Measurements from ENCODE around the gene EZH2.

EZH2 gene

DNA sequence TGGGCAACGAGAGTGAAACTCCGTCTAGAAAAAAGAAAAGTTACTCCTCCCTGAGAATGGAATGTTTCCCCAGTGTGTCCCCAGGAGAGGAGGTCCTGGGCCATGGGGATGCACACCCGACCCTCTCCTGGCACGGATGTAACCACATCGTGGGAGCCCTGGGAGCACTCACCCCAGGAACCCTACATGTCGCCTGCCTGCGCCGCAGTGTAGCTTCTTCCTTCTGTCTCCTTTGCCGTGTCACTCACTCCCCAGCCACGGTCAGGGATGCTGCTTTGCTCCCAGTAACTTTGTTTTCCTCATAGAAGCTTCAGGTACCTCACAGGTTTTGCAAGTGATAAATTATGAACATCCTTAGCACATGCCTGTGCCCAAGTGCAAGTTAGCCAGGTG is 82.0 kb downstream of the EZH2 start:
- Histone ChIP-seq H3K4me3 (ENCODE audit: low read length in 2 of 2) (no peak overlapping the region), H3K36me3 (ENCODE audit: control insufficient read depth in 2 of 2, insufficient read depth in 2 of 2, low read length in 2 of 2) (peaks cover 45 to 55% of the 10 kb centered on the region in 2 donors), H3K9me3 (ENCODE audit: control insufficient read depth in 2 of 2, low read length in 2 of 2) (no peaks in the 10 kb centered on the region), H3K9ac (ENCODE audit: low read depth in 1 of 2, low read length in 2 of 2) (no peak overlapping the region), H3K4me1 (ENCODE audit: control insufficient read depth in 2 of 2, insufficient read depth in 2 of 2, low read length in 2 of 2) (no peaks in the 10 kb centered on the region), H3K27me3 (ENCODE audit: control insufficient read depth in 2 of 2, insufficient read depth in 2 of 2, low read length in 2 of 2) (no peaks in the 10 kb centered on the region), H3K27ac (ENCODE audit: low read depth in 2 of 2, low read length in 2 of 2) (no peak overlapping the region)

DNA sequence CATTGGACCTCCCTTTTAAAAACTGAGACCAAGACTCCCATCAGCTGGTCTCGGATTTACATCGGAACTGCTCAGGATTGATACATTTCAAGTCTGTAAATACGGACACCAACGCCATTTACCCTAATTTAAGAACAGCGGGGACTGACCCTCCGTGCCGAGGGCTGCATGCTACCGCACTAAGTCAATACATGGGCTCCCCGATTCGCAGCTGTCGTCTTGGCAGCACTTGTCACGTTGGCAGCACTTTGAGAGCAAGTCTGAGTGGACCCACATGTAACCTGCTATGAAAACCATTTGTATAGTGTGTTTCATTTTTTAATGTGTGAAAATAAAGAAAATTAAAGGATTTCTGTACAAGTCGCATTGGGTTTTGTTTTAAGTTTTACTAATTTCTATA is 83.4 kb downstream of the EZH2 start:
- Histone ChIP-seq H3K27ac (ENCODE audit: low read depth in 2 of 2, low read length in 2 of 2) (no peak overlapping the region), H3K36me3 (ENCODE audit: control insufficient read depth in 2 of 2, insufficient read depth in 2 of 2, low read length in 2 of 2) (peaks cover 43 to 56% of the 10 kb centered on the region in 2 donors), H3K9me3 (ENCODE audit: control insufficient read depth in 2 of 2, low read length in 2 of 2) (no peaks in the 10 kb centered on the region), H3K27me3 (ENCODE audit: control insufficient read depth in 2 of 2, insufficient read depth in 2 of 2, low read length in 2 of 2) (no peaks in the 10 kb centered on the region), H3K4me1 (ENCODE audit: control insufficient read depth in 2 of 2, insufficient read depth in 2 of 2, low read length in 2 of 2) (no peaks in the 10 kb centered on the region), H3K4me3 (ENCODE audit: low read length in 2 of 2) (no peak overlapping the region), H3K9ac (ENCODE audit: low read depth in 1 of 2, low read length in 2 of 2) (no peak overlapping the region)

DNA sequence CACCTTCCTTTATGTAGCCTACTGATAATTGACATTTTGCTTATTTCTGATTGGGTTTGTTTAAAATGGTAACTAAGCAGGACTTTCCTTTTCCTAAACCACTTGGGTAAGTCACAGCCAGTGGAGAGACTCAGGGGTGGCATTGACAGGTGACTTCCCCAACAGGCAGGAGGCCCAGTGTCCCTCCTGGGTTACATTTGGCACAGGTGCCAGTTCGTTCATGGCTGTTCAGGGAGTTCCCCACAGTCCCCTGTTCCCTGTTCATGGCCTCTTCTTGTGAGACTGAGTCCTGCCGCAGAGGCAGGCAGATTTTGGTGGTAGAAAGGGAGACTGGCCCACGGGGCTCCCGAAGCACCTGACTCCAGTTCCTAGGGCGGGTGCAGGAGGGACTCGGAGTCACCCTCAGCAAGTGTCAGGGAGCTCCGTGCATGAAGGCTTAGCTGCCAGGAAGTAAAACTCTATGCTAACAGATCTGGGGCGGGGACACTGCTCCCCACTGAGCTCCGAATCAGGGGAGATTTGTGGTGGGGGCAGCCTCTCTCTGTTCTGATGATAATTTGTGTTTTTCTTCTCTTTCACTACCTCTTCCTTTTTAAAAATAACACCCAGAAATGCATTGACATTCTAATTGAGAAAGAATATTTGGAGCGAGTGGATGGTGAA is 84.1 kb downstream of the EZH2 start:
- Histone ChIP-seq H3K9me3 (ENCODE audit: control insufficient read depth in 2 of 2, low read length in 2 of 2) (no peaks in the 10 kb centered on the region), H3K27me3 (ENCODE audit: control insufficient read depth in 2 of 2, insufficient read depth in 2 of 2, low read length in 2 of 2) (no peaks in the 10 kb centered on the region), H3K4me3 (ENCODE audit: low read length in 2 of 2) (no peak overlapping the region), H3K9ac (ENCODE audit: low read depth in 1 of 2, low read length in 2 of 2) (no peak overlapping the region), H3K36me3 (ENCODE audit: control insufficient read depth in 2 of 2, insufficient read depth in 2 of 2, low read length in 2 of 2) (peaks cover 43 to 59% of the 10 kb centered on the region in 2 donors), H3K27ac (ENCODE audit: low read depth in 2 of 2, low read length in 2 of 2) (no peak overlapping the region), H3K4me1 (ENCODE audit: control insufficient read depth in 2 of 2, insufficient read depth in 2 of 2, low read length in 2 of 2) (no peaks in the 10 kb centered on the region)

DNA sequence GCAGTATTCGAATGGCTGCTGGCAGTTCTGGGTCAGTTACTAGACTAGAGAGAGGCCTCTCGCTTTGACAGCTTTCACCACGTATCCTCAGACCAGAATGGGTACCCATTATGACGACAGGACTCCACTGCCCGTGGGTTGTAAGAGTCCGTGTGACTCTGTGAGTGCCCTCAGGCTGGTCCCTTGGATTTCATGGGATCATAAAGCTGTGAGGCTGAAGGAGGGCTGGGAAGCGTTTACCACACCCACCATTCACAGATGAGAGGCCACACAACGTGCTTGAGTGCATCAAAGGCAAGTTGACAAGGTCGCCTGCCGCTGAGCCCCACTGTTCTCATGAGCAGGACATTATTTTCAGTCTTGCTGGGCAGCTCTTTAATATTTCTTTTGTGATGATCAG is 87.2 kb downstream of the EZH2 start:
- Histone ChIP-seq H3K4me1 (ENCODE audit: control insufficient read depth in 2 of 2, insufficient read depth in 2 of 2, low read length in 2 of 2) (no peaks in the 10 kb centered on the region), H3K4me3 (ENCODE audit: low read length in 2 of 2) (no peak overlapping the region), H3K9ac (ENCODE audit: low read depth in 1 of 2, low read length in 2 of 2) (no peak overlapping the region), H3K27me3 (ENCODE audit: control insufficient read depth in 2 of 2, insufficient read depth in 2 of 2, low read length in 2 of 2) (no peaks in the 10 kb centered on the region), H3K27ac (ENCODE audit: low read depth in 2 of 2, low read length in 2 of 2) (no peak overlapping the region), H3K9me3 (ENCODE audit: control insufficient read depth in 2 of 2, low read length in 2 of 2) (no peaks in the 10 kb centered on the region), H3K36me3 (ENCODE audit: control insufficient read depth in 2 of 2, insufficient read depth in 2 of 2, low read length in 2 of 2) (peaks cover 61 to 65% of the 10 kb centered on the region in 2 donors)

DNA sequence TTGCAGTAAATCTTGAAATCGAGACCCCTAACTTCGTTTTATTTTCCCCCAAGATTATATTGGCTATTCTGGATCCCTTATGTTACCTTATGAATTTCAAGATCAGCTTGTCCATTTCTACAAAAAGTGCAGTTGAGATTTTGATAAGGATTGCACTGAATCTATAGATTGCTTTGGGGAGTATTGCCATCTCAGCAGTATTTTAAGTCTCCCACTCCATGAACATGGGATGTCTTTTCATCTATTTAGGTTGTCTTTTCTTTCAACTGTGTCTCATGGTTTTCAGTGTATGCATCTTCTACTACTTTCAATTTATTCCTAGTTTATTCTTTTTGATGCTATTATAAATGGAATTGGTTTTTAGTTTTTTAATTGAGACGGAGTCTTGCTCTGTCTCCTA is 89.6 kb downstream of the EZH2 start:
- Histone ChIP-seq H3K9ac (ENCODE audit: low read depth in 1 of 2, low read length in 2 of 2) (no peak overlapping the region), H3K36me3 (ENCODE audit: control insufficient read depth in 2 of 2, insufficient read depth in 2 of 2, low read length in 2 of 2) (peaks cover 55 to 66% of the 10 kb centered on the region in 2 donors), H3K27me3 (ENCODE audit: control insufficient read depth in 2 of 2, insufficient read depth in 2 of 2, low read length in 2 of 2) (no peaks in the 10 kb centered on the region), H3K4me1 (ENCODE audit: control insufficient read depth in 2 of 2, insufficient read depth in 2 of 2, low read length in 2 of 2) (no peaks in the 10 kb centered on the region), H3K4me3 (ENCODE audit: low read length in 2 of 2) (no peak overlapping the region), H3K9me3 (ENCODE audit: control insufficient read depth in 2 of 2, low read length in 2 of 2) (no peaks in the 10 kb centered on the region), H3K27ac (ENCODE audit: low read depth in 2 of 2, low read length in 2 of 2) (no peak overlapping the region)

DNA sequence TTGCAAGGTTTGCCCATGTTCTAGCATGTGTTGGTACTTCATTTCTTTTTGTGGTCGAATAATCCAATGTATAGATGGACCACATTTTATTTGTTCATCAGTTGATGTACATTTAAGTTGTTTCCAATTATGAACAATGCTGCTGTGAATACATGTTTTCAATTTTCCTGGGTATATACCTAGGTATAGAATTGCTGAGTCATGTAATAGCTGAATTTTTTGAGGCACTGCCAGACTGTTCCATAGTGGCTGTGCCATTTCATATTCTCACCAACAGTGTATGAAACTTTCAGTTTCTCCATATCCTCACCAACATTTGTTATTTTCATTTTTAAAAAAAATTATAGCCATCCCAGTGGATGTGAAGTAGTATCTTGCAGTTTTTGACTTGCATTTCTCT is 90.5 kb downstream of the EZH2 start:
- Histone ChIP-seq H3K9me3 (ENCODE audit: control insufficient read depth in 2 of 2, low read length in 2 of 2) (no peaks in the 10 kb centered on the region), H3K27me3 (ENCODE audit: control insufficient read depth in 2 of 2, insufficient read depth in 2 of 2, low read length in 2 of 2) (no peaks in the 10 kb centered on the region), H3K4me3 (ENCODE audit: low read length in 2 of 2) (no peak overlapping the region), H3K9ac (ENCODE audit: low read depth in 1 of 2, low read length in 2 of 2) (no peak overlapping the region), H3K4me1 (ENCODE audit: control insufficient read depth in 2 of 2, insufficient read depth in 2 of 2, low read length in 2 of 2) (no peaks in the 10 kb centered on the region), H3K27ac (ENCODE audit: low read depth in 2 of 2, low read length in 2 of 2) (no peak overlapping the region), H3K36me3 (ENCODE audit: control insufficient read depth in 2 of 2, insufficient read depth in 2 of 2, low read length in 2 of 2) (peaks cover 53 to 65% of the 10 kb centered on the region in 2 donors)

DNA sequence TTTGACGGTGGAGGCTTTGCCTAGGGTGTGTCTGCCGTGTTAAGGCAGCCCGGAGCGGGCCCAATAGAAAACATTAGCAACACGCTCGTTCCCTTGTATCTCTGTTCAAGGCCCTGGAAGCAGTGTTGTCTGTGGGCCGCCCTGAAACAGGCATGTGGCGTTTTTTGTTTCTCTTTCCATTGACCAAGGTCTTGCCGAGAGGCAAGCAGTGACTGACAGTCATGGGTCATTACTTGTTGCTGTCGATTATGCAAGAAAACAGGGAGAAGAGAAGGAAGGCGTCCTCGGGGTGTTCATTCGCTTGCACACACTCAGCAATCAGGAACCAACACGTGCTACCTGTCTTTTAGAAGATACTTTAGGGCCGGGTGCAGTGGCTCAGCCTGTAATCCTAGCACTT is 92.5 kb downstream of the EZH2 start:
- Histone ChIP-seq H3K36me3 (ENCODE audit: control insufficient read depth in 2 of 2, insufficient read depth in 2 of 2, low read length in 2 of 2) (peaks cover 56 to 66% of the 10 kb centered on the region in 2 donors), H3K27me3 (ENCODE audit: control insufficient read depth in 2 of 2, insufficient read depth in 2 of 2, low read length in 2 of 2) (no peaks in the 10 kb centered on the region), H3K27ac (ENCODE audit: low read depth in 2 of 2, low read length in 2 of 2) (no peak overlapping the region), H3K4me1 (ENCODE audit: control insufficient read depth in 2 of 2, insufficient read depth in 2 of 2, low read length in 2 of 2) (no peaks in the 10 kb centered on the region), H3K4me3 (ENCODE audit: low read length in 2 of 2) (no peak overlapping the region), H3K9me3 (ENCODE audit: control insufficient read depth in 2 of 2, low read length in 2 of 2) (no peaks in the 10 kb centered on the region), H3K9ac (ENCODE audit: low read depth in 1 of 2, low read length in 2 of 2) (no peak overlapping the region)

DNA sequence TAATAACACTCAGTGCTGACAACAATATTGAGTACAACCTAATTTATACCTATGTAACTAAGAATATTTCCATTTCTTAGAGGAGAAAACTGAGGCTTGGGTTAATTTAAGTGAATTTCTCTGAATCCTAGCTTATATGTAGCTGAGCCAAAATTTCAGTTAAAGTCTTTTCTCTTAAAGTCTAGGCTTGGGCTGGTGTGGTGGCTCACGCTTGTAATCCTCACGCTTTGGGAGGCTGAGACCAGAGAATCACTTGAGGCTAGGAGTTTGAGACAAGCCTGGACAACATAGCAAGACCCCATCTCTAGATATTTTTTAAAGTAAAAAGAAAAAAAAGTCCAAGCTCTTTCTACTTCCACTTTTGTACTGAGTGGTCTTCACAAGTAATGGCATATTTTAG is 93.2 kb downstream of the EZH2 start:
- H3K4me3 ChIP-seq (ENCODE audit: low read length in 2 of 2), result no peak overlapping the region
- H3K27me3 ChIP-seq (ENCODE audit: control insufficient read depth in 2 of 2, insufficient read depth in 2 of 2, low read length in 2 of 2), result no peaks in the 10 kb centered on the region
- H3K27ac ChIP-seq (ENCODE audit: low read depth in 2 of 2, low read length in 2 of 2), result no peak overlapping the region
- H3K9me3 ChIP-seq (ENCODE audit: control insufficient read depth in 2 of 2, low read length in 2 of 2), result no peaks in the 10 kb centered on the region
- peaks cover 61 to 65% of the 10 kb centered on the region in 2 donors for H3K36me3 ChIP-seq (ENCODE audit: control insufficient read depth in 2 of 2, insufficient read depth in 2 of 2, low read length in 2 of 2)
- no peak overlapping the region for H3K9ac ChIP-seq (ENCODE audit: low read depth in 1 of 2, low read length in 2 of 2)
- H3K4me1 ChIP-seq (ENCODE audit: control insufficient read depth in 2 of 2, insufficient read depth in 2 of 2, low read length in 2 of 2), result no peaks in the 10 kb centered on the region

DNA sequence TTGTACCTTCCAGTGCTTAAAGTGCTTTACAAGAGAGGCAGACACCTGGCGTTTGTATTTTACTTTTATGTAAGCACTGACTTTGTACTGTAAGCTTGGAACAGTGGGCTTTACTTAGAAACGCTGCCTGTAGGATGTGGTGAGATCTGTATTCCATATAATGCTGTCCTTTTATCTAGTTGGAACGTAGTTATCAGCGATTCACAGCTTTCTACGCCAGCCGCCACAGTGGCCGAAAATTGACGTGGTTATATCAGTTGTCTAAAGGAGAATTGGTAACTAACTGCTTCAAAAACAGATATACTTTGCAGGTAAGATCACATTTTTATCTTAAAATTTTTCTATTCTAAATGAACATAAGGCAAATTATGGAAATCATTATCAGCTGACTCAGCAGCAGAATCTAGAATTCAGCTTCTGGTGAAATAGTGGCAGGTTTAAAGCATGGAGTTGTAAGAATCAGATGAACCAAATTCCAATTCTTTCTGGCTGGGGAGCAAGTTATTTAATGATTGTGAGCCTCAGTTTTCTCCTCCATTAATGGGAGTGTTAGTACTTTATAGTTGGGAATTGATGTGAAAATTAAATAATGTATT is 93.9 kb downstream of the EZH2 start:
- Histone ChIP-seq H3K4me1 (ENCODE audit: control insufficient read depth in 2 of 2, insufficient read depth in 2 of 2, low read length in 2 of 2) (no peaks in the 10 kb centered on the region), H3K36me3 (ENCODE audit: control insufficient read depth in 2 of 2, insufficient read depth in 2 of 2, low read length in 2 of 2) (peaks cover 61 to 64% of the 10 kb centered on the region in 2 donors), H3K9me3 (ENCODE audit: control insufficient read depth in 2 of 2, low read length in 2 of 2) (no peaks in the 10 kb centered on the region), H3K27ac (ENCODE audit: low read depth in 2 of 2, low read length in 2 of 2) (no peak overlapping the region), H3K4me3 (ENCODE audit: low read length in 2 of 2) (no peak overlapping the region), H3K9ac (ENCODE audit: low read depth in 1 of 2, low read length in 2 of 2) (no peak overlapping the region), H3K27me3 (ENCODE audit: control insufficient read depth in 2 of 2, insufficient read depth in 2 of 2, low read length in 2 of 2) (no peaks in the 10 kb centered on the region)

DNA sequence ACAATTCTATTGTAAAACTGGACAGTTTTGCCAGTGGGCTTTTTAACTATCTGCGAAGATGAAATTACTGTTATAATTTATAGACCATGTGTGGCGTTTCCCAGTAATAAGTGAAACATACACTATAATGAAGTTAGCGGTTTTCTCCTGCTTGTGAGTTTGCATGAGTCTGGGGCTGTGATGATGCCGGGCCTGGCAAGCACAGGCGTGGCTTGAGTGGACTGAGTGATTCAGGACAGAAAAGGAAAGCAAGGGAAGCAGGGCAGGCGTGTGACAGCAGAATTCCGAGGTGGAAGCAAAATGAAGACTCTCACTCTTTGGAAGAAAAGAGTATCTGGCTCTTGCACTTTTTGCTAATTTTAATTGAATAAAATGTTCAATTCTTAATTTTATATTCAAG is 94.9 kb downstream of the EZH2 start:
- H3K9me3 ChIP-seq (ENCODE audit: control insufficient read depth in 2 of 2, low read length in 2 of 2), result no peaks in the 10 kb centered on the region
- peaks cover 58 to 64% of the 10 kb centered on the region in 2 donors for H3K36me3 ChIP-seq (ENCODE audit: control insufficient read depth in 2 of 2, insufficient read depth in 2 of 2, low read length in 2 of 2)
- no peak overlapping the region for H3K27ac ChIP-seq (ENCODE audit: low read depth in 2 of 2, low read length in 2 of 2)

More for the DNA sequence above, 94.9 kb downstream of the EZH2 start:
- Histone ChIP-seq H3K9ac (ENCODE audit: low read depth in 1 of 2, low read length in 2 of 2) (no peak overlapping the region), H3K4me1 (ENCODE audit: control insufficient read depth in 2 of 2, insufficient read depth in 2 of 2, low read length in 2 of 2) (no peaks in the 10 kb centered on the region), H3K4me3 (ENCODE audit: low read length in 2 of 2) (no peak overlapping the region), H3K27me3 (ENCODE audit: control insufficient read depth in 2 of 2, insufficient read depth in 2 of 2, low read length in 2 of 2) (no peaks in the 10 kb centered on the region)

Data from mucosa of rectum (tissue), 2 donors.